Measurements from ENCODE around the gene TNFAIP1.

The TNFAIP1 gene

GRCh38 chr17:28346746-28347246, 11.2 kb downstream of the TNFAIP1 start:
- no peak for DNase-seq

GRCh38 chr17:28347261-28347891, 11.8 kb downstream of the TNFAIP1 start:
- no peak for DNase-seq

- DNase-seq: no peak
These were observed 13.4 kb downstream of the TNFAIP1 start for GRCh38 chr17:28348979-28349378.

GRCh38 chr17:28350271-28350670, 14.7 kb downstream of the TNFAIP1 start:
- DNase-seq: no peak

GRCh38 chr17:28357061-28357900, 21.7 kb downstream of the TNFAIP1 start, which contains the start of gene POLDIP2:
Gene POLDIP2, minus strand, starts transcription at chr17:28357527. Its CDS starts 79 bp downstream, at chr17:28357448.
- peak; percentile 94 for DNase-seq

- no peak for DNase-seq
These were observed 22.3 kb downstream of the TNFAIP1 start for GRCh38 chr17:28357901-28358197.

- DNase-seq: no peak
These were observed 27.6 kb downstream of the TNFAIP1 start for GRCh38 chr17:28363186-28363585.

GRCh38 chr17:28363776-28364650, 28.5 kb downstream of the TNFAIP1 start:
- no peak for DNase-seq

GRCh38 chr17:28364665-28365363, 29.3 kb downstream of the TNFAIP1 start, which contains the start of gene SEBOX:
Gene SEBOX, minus strand, starts transcription at chr17:28365199. Its CDS starts 48 bp downstream, at chr17:28365151.
- DNase-seq: no peak

GRCh38 chr17:28365487-28365886, 29.9 kb downstream of the TNFAIP1 start:
- no peak for DNase-seq

- DNase-seq: no peak
These were observed 31.0 kb downstream of the TNFAIP1 start for GRCh38 chr17:28366605-28367004.

- no peak for DNase-seq
These were observed 32.2 kb downstream of the TNFAIP1 start for GRCh38 chr17:28367641-28368305.

GRCh38 chr17:28368306-28368831, 32.8 kb downstream of the TNFAIP1 start:
- DNase-seq: no peak

- DNase-seq: no peak
These were observed 33.5 kb downstream of the TNFAIP1 start for GRCh38 chr17:28368915-28369683.

GRCh38 chr17:28369684-28370034, 34.1 kb downstream of the TNFAIP1 start:
- peak; percentile 8 for DNase-seq

- DNase-seq: no peak
These were observed 34.6 kb downstream of the TNFAIP1 start, which contains the start of gene VTN for GRCh38 chr17:28370035-28370743. Gene VTN, minus strand, starts transcription at chr17:28370307. Its CDS starts 104 bp downstream, at chr17:28370203.

- no peak for DNase-seq
These were observed 35.2 kb downstream of the TNFAIP1 start for GRCh38 chr17:28370744-28371103.

- peak; percentile 71 for DNase-seq
These were observed 36.0 kb downstream of the TNFAIP1 start, which contains the start of gene SARM1 for GRCh38 chr17:28371245-28372202. Gene SARM1, plus strand, starts transcription at chr17:28371694. Its CDS starts 339 bp downstream, at chr17:28372033.

Data from activated CD4-positive, alpha-beta T cell treated with anti-CD3 and anti-CD28 coated beads, Interleukin-2, amount 50 U/mL, for 1 hour (primary cell).